ENCODE data around the gene PHF3.

Gene PHF3

DNA sequence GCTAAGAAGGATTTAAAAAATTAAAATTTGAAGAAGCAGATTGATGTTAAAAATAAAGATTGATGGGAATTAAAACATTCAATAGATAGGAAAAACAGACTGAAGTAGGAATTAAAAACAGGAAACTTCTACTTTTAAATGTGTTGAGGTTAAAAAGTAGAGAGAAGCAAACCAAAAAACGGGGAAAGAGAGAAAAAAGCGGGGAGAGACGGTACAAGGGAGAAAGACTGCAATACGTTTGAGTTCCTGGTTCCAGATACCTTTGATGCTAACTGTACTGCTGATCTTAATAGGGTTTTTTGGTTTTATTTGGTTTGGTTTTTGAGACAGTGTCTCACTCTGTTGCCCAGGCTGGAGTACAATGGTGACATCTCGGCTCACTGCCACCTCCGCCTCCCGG is 36.4 kb upstream of the PHF3 start:
- Histone ChIP-seq H3K4me3 (ENCODE audit: low read length) (no peak overlapping the region), H3K56ac (ENCODE audit: low read length) (no peak overlapping the region), H4K8ac (ENCODE audit: low read depth, low read length) (no peak overlapping the region), H3K23ac (ENCODE audit: low read length) (no peak overlapping the region), H3K9ac (ENCODE audit: low read length) (no peak overlapping the region), H2BK5ac (ENCODE audit: low read length) (no peak overlapping the region), H3K79me2 (ENCODE audit: control insufficient read depth, insufficient read depth, low read length) (no peaks in the 10 kb centered on the region), H3K27me3 (ENCODE audit: insufficient read depth, low read length, poor library complexity) (no peaks in the 10 kb centered on the region), H3K4me1 (ENCODE audit: control insufficient read depth, low read depth, low read length) (no peaks in the 10 kb centered on the region), H2BK120ac (ENCODE audit: low read depth, low read length) (no peak overlapping the region), H3K18ac (ENCODE audit: low read length) (no peak overlapping the region), H2AK5ac (ENCODE audit: low read length) (no peak overlapping the region), H2BK15ac (replicated peaks; ENCODE audit: low read depth) (no peak overlapping the region), H3K36me3 (ENCODE audit: control insufficient read depth, insufficient read depth, low read length) (no peaks in the 10 kb centered on the region), H3K4me2 (ENCODE audit: low read length) (no peak overlapping the region), H4K5ac (ENCODE audit: low read length) (no peak overlapping the region), H3K79me1 (ENCODE audit: low read length) (no peaks in the 10 kb centered on the region), H3K27ac (ENCODE audit: low read depth, low read length) (no peak overlapping the region), H3K4ac (ENCODE audit: low read depth, low read length) (no peak overlapping the region)
- no CpG with 5 or more reads among the region's 7 CpGs for WGBS (ENCODE audit: extremely low coverage, insufficient coverage, low lambda C conversion rate)
- DNase-seq, result no peak

- Histone ChIP-seq H3K18ac (ENCODE audit: low read length) (no peak overlapping the region), H3K56ac (ENCODE audit: low read length) (no peak overlapping the region), H3K4me2 (ENCODE audit: low read length) (no peak overlapping the region), H2BK15ac (replicated peaks; ENCODE audit: low read depth) (no peak overlapping the region), H2BK120ac (ENCODE audit: low read depth, low read length) (no peak overlapping the region), H3K79me2 (ENCODE audit: control insufficient read depth, insufficient read depth, low read length) (no peaks in the 10 kb centered on the region), H3K9ac (ENCODE audit: low read length) (no peak overlapping the region), H3K27ac (ENCODE audit: low read depth, low read length) (no peak overlapping the region), H2AK5ac (ENCODE audit: low read length) (no peak overlapping the region), H3K4me3 (ENCODE audit: low read length) (no peak overlapping the region), H3K4ac (ENCODE audit: low read depth, low read length) (no peak overlapping the region), H4K5ac (ENCODE audit: low read length) (no peak overlapping the region), H3K23ac (ENCODE audit: low read length) (no peak overlapping the region), H2BK5ac (ENCODE audit: low read length) (no peak overlapping the region), H3K27me3 (ENCODE audit: insufficient read depth, low read length, poor library complexity) (no peaks in the 10 kb centered on the region), H3K4me1 (ENCODE audit: control insufficient read depth, low read depth, low read length) (no peaks in the 10 kb centered on the region), H3K79me1 (ENCODE audit: low read length) (no peaks in the 10 kb centered on the region), H3K36me3 (ENCODE audit: control insufficient read depth, insufficient read depth, low read length) (no peaks in the 10 kb centered on the region), H4K8ac (ENCODE audit: low read depth, low read length) (no peak overlapping the region)
- no peak for DNase-seq
- WGBS (ENCODE audit: extremely low coverage, insufficient coverage, low lambda C conversion rate), result no CpG with 5 or more reads among the region's 6 CpGs
These were observed 35.5 kb upstream of the PHF3 start for GRCh38 chr6:63600136-63600535.

DNA sequence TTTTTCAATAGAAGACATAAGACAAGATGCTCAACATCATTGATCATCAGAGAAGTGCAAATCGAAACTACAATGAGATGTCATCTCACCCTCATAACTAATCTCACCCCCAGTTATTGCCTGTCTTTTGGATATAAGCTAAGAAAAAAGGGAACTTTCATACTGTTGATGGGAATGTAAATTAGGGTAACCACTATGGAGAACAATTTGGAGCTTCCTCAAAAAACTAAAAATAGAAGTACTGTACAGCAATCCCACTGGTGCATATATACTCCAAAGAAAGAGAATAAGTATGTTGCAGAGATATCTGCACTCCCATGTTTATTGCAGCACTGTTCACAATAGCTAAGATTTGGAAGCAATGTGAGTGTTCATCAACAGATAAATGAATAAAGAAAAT is 26.4 kb upstream of the PHF3 start:
- Histone ChIP-seq H2AK5ac (ENCODE audit: low read length) (no peak overlapping the region), H3K36me3 (ENCODE audit: control insufficient read depth, insufficient read depth, low read length) (no peaks in the 10 kb centered on the region), H3K18ac (ENCODE audit: low read length) (no peak overlapping the region), H2BK120ac (ENCODE audit: low read depth, low read length) (no peak overlapping the region), H3K56ac (ENCODE audit: low read length) (no peak overlapping the region), H4K5ac (ENCODE audit: low read length) (no peak overlapping the region), H3K4me1 (ENCODE audit: control insufficient read depth, low read depth, low read length) (no peaks in the 10 kb centered on the region), H3K4ac (ENCODE audit: low read depth, low read length) (no peak overlapping the region), H3K9ac (ENCODE audit: low read length) (no peak overlapping the region), H3K4me3 (ENCODE audit: low read length) (no peak overlapping the region), H3K27ac (ENCODE audit: low read depth, low read length) (no peak overlapping the region), H2BK5ac (ENCODE audit: low read length) (no peak overlapping the region), H3K27me3 (ENCODE audit: insufficient read depth, low read length, poor library complexity) (no peaks in the 10 kb centered on the region), H4K8ac (ENCODE audit: low read depth, low read length) (no peak overlapping the region), H3K23ac (ENCODE audit: low read length) (no peak overlapping the region), H3K4me2 (ENCODE audit: low read length) (no peak overlapping the region), H3K79me1 (ENCODE audit: low read length) (no peaks in the 10 kb centered on the region), H2BK15ac (replicated peaks; ENCODE audit: low read depth) (no peak overlapping the region), H3K79me2 (ENCODE audit: control insufficient read depth, insufficient read depth, low read length) (no peaks in the 10 kb centered on the region)
- WGBS (ENCODE audit: extremely low coverage, insufficient coverage, low lambda C conversion rate), result no CpG with 5 or more reads among the region's 1 CpG
- DNase-seq, result no peak

DNA sequence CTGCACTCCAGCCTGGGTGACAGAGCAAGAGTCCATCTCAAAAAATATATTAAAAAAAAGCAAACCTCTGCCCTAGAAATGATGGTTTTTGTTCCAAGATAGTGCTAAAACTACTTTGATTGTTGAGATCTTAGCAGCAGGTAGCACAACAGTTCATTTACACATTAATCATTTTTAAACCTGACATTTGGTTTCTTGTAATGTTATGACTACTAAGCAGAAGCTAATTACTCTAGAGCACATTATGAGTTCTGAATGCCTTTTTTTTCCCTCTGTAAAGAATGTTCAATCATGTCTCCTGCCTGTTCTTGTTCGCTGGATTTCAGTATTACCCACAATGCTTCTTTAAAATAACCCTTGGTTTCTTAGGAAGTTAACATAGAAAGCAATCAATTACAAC is 24.7 kb upstream of the PHF3 start:
- no CpG with 5 or more reads among the region's 1 CpG for WGBS (ENCODE audit: extremely low coverage, insufficient coverage, low lambda C conversion rate)

DNA sequence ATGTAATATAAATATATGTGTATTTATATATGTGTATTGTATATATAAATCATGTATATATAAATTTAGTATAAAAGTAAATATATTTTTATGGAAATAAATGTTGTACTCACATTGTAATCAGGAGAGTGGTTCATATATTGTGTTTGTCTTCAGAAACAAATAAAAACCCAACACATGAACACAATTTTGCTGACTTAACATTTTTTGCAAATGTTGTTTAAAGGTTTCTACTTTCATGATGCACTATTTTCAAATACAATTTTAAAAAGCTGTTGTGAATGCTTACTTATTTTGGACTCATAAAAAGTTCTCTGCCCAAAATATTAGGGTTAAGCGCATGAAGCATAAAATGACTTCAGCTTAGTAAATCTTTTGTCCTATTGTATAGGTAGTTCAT is 24.0 kb upstream of the PHF3 start:
- Histone ChIP-seq H3K9ac (ENCODE audit: low read length) (no peak overlapping the region), H3K27me3 (ENCODE audit: insufficient read depth, low read length, poor library complexity) (no peaks in the 10 kb centered on the region)
- no CpG with 5 or more reads among the region's 1 CpG for WGBS (ENCODE audit: extremely low coverage, insufficient coverage, low lambda C conversion rate)

More for the DNA sequence above, 24.7 kb upstream of the PHF3 start:
- Histone ChIP-seq H3K9ac (ENCODE audit: low read length) (no peak overlapping the region), H3K36me3 (ENCODE audit: control insufficient read depth, insufficient read depth, low read length) (no peaks in the 10 kb centered on the region), H3K27me3 (ENCODE audit: insufficient read depth, low read length, poor library complexity) (no peaks in the 10 kb centered on the region), H3K56ac (ENCODE audit: low read length) (no peak overlapping the region), H3K4ac (ENCODE audit: low read depth, low read length) (no peak overlapping the region), H3K79me1 (ENCODE audit: low read length) (no peaks in the 10 kb centered on the region), H3K27ac (ENCODE audit: low read depth, low read length) (no peak overlapping the region), H4K8ac (ENCODE audit: low read depth, low read length) (no peak overlapping the region), H3K4me1 (ENCODE audit: control insufficient read depth, low read depth, low read length) (no peaks in the 10 kb centered on the region), H2BK120ac (ENCODE audit: low read depth, low read length) (no peak overlapping the region), H4K5ac (ENCODE audit: low read length) (no peak overlapping the region), H3K79me2 (ENCODE audit: control insufficient read depth, insufficient read depth, low read length) (no peaks in the 10 kb centered on the region), H3K23ac (ENCODE audit: low read length) (no peak overlapping the region), H3K4me2 (ENCODE audit: low read length) (no peak overlapping the region), H2BK5ac (ENCODE audit: low read length) (no peak overlapping the region), H2AK5ac (ENCODE audit: low read length) (no peak overlapping the region), H3K18ac (ENCODE audit: low read length) (no peak overlapping the region), H2BK15ac (replicated peaks; ENCODE audit: low read depth) (no peak overlapping the region), H3K4me3 (ENCODE audit: low read length) (no peak overlapping the region)
- DNase-seq, result no peak

DNA sequence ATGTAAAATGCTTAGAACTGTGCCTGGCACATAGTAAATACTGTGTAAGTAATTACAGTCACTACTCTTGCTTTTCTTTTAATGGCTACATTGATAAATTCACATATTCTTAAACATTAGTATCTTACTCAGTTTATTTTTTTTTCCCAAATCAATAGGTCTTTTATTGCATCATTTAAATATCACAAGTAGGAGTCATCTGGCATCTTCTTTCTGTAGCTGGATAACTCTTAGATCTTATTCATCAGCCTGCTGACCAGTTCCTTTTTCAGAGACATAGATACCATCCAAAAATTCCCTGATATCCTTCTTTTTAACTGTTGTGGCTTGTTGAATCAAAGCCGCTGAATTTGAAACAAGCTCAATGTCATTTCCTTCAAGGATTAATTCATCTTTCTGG is 20.0 kb upstream of the PHF3 start:
- Histone ChIP-seq H4K5ac (ENCODE audit: low read length) (no peak overlapping the region), H2BK120ac (ENCODE audit: low read depth, low read length) (no peak overlapping the region), H4K8ac (ENCODE audit: low read depth, low read length) (no peak overlapping the region)

More for the DNA sequence above, 24.0 kb upstream of the PHF3 start:
- no peaks in the 10 kb centered on the region for H3K79me2 ChIP-seq (ENCODE audit: control insufficient read depth, insufficient read depth, low read length)
- H3K79me1 ChIP-seq (ENCODE audit: low read length), result no peaks in the 10 kb centered on the region
- no peak overlapping the region for H3K27ac ChIP-seq (ENCODE audit: low read depth, low read length)
- no peaks in the 10 kb centered on the region for H3K4me1 ChIP-seq (ENCODE audit: control insufficient read depth, low read depth, low read length)
- no peak overlapping the region for H3K18ac ChIP-seq (ENCODE audit: low read length)
- DNase-seq, result no peak
- no peak overlapping the region for H2AK5ac ChIP-seq (ENCODE audit: low read length)
- no peak overlapping the region for H3K56ac ChIP-seq (ENCODE audit: low read length)
- no peak overlapping the region for H2BK5ac ChIP-seq (ENCODE audit: low read length)
- H3K36me3 ChIP-seq (ENCODE audit: control insufficient read depth, insufficient read depth, low read length), result no peaks in the 10 kb centered on the region
- no peak overlapping the region for H3K4ac ChIP-seq (ENCODE audit: low read depth, low read length)
- H4K5ac ChIP-seq (ENCODE audit: low read length), result no peak overlapping the region
- H2BK15ac ChIP-seq (replicated peaks; ENCODE audit: low read depth), result no peak overlapping the region
- H4K8ac ChIP-seq (ENCODE audit: low read depth, low read length), result no peak overlapping the region
- H3K4me3 ChIP-seq (ENCODE audit: low read length), result no peak overlapping the region
- H2BK120ac ChIP-seq (ENCODE audit: low read depth, low read length), result no peak overlapping the region
- H3K4me2 ChIP-seq (ENCODE audit: low read length), result no peak overlapping the region
- no peak overlapping the region for H3K23ac ChIP-seq (ENCODE audit: low read length)

More for the DNA sequence above, 20.0 kb upstream of the PHF3 start:
- no peaks in the 10 kb centered on the region for H3K27me3 ChIP-seq (ENCODE audit: insufficient read depth, low read length, poor library complexity)
- no peak for DNase-seq
- no peak overlapping the region for H3K9ac ChIP-seq (ENCODE audit: low read length)
- no peaks in the 10 kb centered on the region for H3K79me2 ChIP-seq (ENCODE audit: control insufficient read depth, insufficient read depth, low read length)
- no peak overlapping the region for H3K27ac ChIP-seq (ENCODE audit: low read depth, low read length)
- H3K4ac ChIP-seq (ENCODE audit: low read depth, low read length), result no peak overlapping the region
- H2BK5ac ChIP-seq (ENCODE audit: low read length), result no peak overlapping the region
- no CpG with 5 or more reads among the region's 1 CpG for WGBS (ENCODE audit: extremely low coverage, insufficient coverage, low lambda C conversion rate)
- H2BK15ac ChIP-seq (replicated peaks; ENCODE audit: low read depth), result no peak overlapping the region
- no peak overlapping the region for H3K4me2 ChIP-seq (ENCODE audit: low read length)
- no peak overlapping the region for H3K4me3 ChIP-seq (ENCODE audit: low read length)
- H3K36me3 ChIP-seq (ENCODE audit: control insufficient read depth, insufficient read depth, low read length), result no peaks in the 10 kb centered on the region
- no peak overlapping the region for H3K56ac ChIP-seq (ENCODE audit: low read length)
- H3K79me1 ChIP-seq (ENCODE audit: low read length), result no peaks in the 10 kb centered on the region
- H3K23ac ChIP-seq (ENCODE audit: low read length), result no peak overlapping the region
- H2AK5ac ChIP-seq (ENCODE audit: low read length), result no peak overlapping the region
- no peaks in the 10 kb centered on the region for H3K4me1 ChIP-seq (ENCODE audit: control insufficient read depth, low read depth, low read length)
- no peak overlapping the region for H3K18ac ChIP-seq (ENCODE audit: low read length)
